Stimulated activated CD8-positive, alpha-beta memory T cell treated with anti-CD3 and anti-CD28 coated beads, Interleukin-15, amount 100 ng/mL, for 48 hours (primary cell): ENCODE measurements around the gene KRT73.
A peak's percentile ranks its signal among the peaks of the same experiment; 100 is the strongest.
"Not testable (repeated sequence)": the region's sequence is repeated elsewhere in the genome, so short reads cannot be mapped to it uniquely, and the experiment has no call there.

ENCODE experiments used
- DNase-seq, 2 donors: peaks; one replicate each; pipeline ENCODE4 v3.0.0-alpha.2; 2020; ENCODE audit warnings: low read depth in 2 of 2

The KRT73 gene

DNA sequence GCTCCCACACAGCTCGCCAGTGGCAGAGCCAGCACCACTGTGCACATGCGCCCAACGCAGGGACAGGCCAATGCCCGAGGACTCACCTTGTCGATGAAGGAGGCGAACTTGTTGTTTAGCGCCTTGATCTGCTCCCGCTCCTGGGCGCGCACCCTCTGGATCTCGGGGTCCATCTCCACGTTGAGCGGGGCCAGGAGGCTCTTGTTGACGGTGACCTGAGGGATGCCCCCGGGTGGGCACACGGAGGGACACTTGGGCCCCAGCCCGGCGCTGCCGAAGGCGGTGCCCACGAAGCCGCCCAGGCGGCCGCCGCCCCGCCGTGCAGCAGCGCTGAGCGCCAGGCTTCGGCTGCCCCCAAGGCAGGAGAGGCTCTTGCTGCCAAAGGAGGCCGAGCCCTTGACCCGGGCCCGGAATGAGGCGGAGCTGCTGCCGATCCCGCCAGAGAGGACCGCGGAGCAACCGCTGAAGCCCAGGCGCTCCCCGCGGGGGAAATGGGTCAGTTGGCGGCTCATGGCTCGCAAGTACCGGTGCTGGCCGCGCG, 17.3 kb downstream of the KRT73 start, which contains the start of gene KRT72:
TSS of gene KRT72 (minus strand) at position 523 of the 541 bp plus-strand sequence. CDS start at position 512, 11 bp downstream.
- DNase-seq, result no peak

DNA sequence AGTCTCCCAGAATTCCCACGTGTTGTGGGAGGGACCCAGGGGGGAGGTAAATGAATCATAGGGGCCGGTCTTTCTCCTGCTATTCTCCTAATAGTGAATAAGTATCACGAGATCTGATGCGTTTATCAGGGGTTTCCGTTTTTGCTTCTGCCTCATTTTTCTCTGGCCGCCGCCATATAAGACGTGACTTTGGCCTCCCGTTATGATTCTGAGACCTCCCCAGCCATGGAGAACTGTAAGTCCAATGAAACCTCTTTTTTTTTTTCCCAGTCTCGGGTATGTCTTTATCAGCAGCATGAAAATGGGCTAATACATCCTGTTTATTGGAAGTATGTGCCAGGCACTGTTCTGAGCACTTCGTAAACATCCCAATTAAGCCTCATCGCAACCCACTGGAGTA, 17.9 kb downstream of the KRT73 start:
- no peak for DNase-seq

DNA sequence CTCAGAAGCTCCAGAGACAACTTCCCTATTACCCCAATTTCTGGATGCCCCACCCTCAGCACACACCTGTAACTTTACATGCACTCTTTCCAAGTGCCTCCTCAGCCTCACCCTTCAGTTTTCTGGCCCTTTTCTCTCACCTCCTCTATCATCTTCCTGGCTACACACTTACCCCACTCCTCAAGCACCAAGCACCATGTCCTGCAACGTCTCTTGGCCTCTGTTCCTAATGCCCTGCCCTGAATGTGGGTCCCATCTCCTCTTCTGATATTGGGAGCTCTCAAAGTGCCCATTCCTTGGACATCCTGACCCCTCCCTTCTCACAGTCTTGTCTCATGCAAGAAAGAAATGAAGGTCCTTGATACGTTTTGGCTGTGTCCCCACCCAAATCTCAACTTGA, 18.3 kb downstream of the KRT73 start:
- DNase-seq, result no peak

DNA sequence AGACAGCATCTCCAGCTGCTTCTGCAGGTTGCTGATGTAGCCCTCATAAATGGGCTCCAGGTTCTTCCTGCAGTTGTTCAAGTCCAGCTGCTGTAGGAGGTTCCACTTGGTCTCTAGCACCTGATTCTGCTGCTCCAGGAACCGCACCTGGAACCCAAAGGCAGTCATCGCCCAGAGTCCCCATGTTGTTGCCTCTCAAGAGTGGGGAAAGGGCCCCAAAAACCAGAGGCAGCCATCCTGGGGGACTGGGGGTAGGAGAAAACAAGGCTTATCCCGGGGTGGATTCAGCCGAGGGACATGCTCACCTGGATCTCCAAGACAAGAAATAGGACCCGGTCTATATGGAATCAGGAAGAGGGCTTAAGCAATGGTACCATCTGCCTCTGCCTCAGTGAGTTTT, 19.4 kb downstream of the KRT73 start:
- no peak for DNase-seq

DNA sequence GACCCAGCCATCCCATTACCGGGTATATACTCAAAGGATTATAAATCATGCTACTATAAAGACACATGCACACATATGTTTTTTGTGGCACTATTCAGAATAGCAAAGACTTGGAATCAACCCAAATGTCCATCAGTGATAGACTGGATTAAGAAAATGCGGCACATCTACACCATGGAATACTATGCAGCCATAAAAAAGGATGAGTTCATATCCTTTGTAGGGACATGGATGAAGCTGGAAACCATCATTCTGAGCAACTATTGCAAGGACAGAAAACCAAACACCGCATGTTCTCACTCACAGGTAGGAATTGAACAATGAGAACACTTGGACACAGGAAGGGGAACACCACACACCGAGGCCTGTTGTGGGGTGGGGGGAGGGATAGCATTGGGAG, 24.1 kb downstream of the KRT73 start:
- not testable (repeated sequence) for DNase-seq

DNA sequence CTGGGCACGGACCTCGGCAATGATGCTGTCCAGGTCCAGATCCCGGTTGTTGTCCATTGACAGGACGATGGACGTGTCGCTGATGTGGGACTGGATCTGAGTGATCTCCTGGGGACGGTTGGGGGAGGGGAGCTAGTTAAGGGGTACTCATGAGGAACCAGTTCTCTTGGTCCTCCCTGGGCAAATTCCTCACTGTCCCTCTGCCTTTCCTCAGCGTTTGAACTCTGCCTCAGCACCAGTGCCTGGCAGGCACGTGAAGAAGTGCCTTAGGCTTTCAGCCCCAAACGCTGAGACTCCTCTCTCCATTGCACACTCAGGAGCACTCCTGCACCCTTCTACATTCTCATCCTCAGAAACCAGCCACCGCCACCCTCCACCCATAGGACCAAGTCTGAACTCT, 26.8 kb downstream of the KRT73 start:
- no peak for DNase-seq

DNA sequence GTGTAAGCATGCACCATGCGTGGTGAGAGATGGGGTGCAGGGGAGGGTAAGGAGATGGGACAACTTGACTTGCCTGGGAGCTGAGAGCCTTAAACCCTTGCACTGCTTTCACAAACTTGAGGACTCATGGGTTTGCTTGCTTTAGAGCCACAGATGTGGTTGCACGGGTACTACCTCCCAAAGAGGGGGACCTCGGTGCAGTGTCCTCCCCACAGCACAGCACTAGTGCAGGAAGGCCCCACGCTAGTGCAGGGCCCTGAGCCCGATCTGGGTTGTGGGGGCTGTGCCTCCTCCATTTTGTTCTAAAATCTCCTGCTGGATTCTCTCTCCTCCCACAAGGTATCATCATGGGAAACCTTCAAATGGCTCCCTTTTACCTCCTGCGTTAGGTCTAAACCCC, 28.3 kb downstream of the KRT73 start:
- DNase-seq, result no peak

DNA sequence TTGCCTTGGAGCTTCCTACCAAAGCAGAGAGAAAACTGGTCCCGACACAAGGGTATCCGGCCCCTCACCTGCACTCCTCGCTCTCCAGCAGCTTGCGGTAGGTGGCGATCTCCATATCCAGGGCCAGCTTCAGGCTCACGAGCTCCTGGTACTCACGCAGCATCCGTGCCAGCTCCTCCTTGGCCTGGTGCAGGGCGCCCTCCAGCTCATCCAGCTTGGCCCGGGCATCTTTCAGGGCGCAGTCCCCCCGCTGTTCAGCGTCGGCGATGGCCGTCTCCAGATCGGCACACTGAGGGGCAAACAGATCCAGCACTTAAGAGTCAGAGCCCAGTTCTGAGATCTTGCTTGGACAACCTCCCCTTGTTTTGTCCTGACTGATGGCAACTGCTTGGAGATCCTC, 30.8 kb downstream of the KRT73 start:
- no peak for DNase-seq

DNA sequence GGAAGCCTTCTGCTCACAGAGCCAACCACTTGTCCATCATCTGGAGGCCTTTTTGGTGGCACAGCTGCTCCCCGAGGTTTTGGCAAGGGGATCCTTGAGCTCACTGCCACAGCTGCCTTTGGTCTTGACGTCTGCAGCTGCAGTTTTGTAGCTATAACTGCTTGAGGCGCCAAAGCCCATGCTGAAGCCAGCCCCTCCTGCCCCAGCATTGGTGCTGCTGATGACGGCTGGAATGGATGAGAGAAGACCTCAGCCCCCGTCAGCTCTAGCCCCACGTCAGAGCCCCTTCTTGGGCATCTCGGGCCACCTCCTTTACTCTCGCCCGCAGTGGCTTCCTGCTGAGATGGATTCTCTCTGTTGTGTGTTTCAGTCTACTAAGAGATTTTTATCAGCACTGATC, 32.4 kb downstream of the KRT73 start:
- no peak for DNase-seq

DNA sequence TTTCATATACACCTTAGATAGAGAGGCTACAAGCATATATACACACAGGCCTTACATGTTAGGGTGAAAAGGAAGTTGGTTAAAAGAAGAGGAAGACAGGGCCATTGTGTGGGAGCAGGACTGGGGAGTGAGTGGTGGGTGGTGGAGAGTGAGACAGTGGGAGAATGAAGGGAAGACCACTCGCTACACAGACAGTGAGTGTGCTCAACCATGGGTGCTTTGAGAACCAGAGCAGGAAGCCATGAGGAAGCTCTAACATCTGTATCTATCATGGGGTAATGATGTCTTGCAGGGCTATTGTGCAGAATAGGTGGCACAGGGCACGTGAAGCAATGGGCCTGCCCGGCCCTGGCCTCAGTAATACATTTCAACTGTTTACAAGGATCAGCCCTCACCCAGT, 33.3 kb downstream of the KRT73 start:
- DNase-seq, result no peak

DNA sequence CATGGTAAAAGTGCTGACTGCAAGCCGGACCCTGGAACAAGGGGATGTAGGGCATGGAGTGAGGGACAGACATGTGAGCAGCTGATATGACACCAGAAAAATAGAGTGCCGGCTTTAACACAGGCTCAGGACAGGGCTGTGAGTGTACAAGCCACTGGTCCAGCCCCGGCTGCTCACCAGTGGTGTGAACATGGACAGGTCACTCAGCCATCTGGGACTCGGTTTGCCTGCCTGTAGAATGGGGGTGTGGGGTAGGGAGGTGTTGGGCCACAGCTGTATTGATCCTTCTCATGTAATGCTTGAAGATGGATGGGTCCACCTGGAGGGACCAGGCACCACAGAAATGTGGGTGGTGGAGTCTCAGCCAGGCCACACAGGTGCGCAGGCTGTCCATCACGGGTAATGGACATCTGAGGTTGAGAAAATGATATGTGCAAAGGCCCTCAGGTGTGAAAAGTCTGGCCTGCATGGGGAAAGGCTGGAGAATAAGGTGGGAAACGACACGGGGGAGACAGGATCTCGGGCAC, 34.1 kb downstream of the KRT73 start:
- DNase-seq, result no peak

DNA sequence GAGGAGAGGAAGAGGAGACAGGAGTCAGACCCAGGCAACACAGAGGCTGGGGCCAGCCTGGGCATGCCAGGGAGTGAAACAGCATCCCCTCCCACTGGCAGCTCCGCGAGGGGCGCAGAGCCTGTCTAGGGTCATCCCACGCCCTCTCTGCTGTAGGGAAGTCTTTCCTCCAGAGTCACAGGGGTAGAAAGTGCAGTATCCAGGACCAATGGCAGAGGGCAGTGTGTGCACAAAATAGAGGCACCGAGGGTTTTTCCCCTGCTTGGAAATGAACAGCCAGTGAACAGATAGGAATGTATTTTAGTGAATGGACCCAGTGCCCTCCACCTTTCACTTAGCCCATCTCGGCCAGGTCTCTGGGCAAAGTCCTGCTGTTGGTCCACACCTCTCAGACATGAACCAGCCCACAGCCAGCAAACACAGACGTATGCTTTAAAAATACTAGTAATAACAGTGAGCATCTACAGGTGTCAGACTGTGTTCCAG, 35.3 kb downstream of the KRT73 start:
- peak in 1 of 2 donors; percentile 25 for DNase-seq

DNA sequence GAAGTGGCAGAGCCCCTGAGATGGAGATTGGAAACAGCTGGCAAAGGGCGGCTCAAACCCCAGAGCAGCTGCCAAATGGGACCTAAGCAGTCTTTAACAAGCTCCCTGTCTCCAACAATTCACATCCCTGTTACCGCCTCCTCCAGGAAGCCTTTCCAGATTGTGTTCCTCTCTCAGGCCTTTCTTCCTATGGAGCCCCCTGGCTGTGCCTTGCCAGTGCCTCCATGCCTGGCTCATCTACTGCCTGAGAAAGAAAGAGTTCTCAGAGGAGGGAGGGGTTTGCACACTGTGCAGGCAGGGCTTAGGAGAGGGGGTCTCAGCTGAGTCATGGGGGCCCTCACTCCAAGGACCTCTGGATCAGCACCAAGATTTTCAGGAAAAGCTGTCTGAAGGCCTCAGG, 35.9 kb downstream of the KRT73 start:
- no peak for DNase-seq

DNA sequence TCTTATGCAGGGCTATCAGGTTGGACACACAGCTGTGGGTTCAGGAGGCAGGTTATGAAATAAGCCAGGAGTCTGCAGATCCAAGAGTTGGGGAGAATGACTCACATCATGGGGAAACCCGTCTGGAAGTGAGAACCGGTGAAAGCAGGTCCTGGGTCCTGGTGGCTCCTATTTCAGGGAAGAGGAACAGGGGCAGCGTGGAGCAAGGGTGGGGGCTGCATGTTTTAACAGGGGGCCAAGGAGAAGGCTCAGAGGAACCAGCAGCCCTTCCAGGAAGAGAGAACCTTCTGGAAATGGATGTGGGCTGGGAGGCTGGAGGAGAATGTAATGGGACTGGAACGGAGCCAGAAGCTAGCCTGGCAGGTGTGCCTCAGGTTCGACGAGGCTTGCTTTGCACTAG, 36.9 kb downstream of the KRT73 start:
- no peak for DNase-seq

DNA sequence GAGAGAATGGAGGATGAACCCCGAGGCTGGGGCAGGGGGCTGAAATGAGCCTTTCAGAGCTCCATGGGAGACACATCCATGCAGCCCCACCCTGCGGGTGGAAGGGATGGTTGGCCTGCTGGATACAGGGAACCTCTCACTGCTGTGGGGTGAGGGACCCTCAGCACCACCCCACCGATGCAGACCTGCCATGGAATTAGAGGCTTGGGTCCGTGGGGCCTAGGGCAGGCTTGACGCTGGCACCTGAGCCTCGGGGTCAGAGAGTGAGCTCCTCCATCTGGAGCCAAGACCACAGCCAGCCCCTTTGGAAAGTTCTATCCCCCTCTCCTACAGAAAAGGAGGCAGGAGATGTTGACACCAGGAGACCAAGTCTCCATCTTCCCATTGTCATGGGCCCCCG, 37.3 kb downstream of the KRT73 start:
- no peak for DNase-seq

DNA sequence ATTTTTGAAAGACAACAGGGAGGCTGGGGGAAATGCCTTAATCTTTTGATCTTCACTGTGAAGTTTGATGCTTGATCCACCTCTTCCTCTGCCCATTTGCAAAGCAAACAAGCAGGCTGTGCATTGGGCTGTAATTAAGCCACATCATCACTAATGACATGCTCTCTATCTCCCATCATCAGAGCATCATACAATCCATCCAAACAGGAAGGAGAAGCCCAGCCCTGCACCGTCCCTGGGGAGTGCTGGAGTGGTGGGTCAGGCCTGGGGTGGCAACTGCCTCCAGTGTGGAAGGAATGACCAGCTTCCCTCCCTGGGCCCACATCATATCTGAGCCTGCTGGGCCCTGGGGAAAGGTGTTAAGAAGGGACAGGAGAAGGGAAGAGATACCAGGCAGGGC, 37.9 kb downstream of the KRT73 start:
- no peak for DNase-seq

DNA sequence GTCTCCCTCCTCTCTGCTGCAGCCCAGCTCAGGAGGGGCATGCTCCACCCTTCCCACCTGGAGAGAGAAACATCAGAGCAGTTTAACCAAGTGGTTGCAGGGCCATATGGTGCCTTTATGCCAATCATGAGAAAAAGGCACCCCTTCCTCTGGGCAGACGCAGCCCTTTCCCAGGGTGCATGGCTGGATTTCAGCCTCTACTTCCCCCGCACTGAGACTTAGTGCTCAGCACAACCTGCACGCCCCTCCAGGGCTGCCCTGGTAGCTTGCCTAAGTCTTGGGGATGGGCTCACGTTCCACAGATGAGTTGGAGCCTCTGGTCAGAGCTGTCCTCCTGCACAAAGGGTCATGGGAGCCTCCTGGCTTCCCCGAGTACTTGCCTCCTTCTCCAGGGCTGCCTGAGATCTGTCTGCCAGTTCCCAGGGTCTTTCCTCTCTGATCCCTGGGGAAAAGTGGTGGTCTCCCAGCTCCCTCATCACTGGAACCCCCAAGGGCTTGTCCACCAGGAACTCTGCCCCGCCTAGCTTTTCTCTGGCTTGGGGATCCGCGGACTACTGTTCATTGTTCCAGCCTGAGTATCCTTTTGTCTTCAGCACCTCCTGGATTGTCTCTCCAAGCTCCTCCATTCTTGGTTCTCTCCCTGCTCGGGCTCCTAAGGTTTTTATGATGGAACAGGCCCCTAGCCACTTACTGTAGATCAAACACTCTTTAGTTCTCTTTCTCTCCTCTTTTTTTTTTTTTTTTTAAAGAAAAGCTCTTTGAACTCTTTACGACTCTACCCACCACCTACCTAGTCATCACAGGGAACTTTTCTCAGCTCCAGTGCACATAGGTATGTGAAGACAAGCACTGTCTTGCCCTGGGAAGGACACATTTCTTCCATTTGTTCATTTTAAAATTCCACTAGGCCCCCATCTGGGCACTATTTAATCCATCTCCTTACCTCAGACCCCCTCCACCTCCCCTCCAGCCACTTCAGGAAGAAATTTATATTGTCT, 38.6 kb downstream of the KRT73 start:
- no peak for DNase-seq

DNA sequence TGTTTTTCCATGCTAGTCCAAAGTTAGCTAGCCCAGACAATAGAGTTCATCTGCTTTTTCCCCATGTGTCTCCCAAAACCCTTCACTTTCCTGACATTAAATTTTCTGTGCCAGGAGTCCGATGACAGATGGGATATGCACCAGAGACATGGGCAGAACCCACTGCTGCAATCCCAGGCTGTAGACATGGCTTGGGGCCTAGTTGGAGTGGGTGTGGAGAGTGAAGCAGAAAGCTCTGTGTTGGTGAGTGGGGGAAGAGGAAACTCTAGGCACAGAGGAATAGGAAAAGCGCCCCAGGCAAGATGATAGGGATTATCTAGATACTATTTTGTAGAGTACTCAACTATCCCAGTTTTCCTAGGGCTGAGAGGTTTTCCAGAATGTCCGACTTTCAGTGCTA, 39.9 kb downstream of the KRT73 start:
- no peak for DNase-seq

DNA sequence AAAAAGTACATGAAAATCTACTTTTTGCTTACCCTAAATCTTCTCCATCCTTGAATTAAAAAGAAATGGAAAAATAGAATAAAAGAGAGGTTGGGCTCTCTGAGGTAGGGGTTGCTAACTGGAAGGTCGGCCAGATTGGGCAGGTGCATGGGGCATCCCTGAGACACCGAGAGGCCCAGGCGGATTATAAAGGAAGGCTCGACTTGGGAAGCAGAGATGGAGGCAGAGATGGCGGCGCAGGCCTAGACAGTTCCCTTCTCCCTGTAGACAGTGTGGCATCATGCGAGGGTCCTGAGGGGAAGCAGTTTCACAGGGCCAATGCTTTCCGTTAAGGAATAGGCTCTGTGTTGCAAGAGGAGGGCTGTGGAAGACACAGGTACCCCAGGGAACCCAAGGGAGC, 41.0 kb downstream of the KRT73 start:
- DNase-seq, result no peak

DNA sequence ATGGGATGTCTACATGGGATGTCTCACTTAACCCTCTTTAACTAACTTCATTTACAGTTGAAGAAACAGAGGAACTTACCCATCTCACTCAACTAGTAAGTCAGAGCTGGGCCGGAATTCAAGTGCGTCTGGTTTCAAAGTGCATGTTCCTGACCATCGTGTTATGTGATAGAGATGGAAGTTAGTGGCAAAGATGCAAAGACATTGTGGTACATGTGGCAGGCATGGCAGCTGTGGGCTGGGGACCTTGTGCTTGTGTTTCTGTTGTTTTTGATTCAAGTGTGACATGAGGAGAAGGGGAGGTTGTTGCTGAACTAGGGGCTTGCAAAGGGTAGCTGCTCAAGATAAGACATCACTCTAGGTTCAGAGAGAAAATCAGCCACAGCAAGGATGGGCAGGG, 42.4 kb downstream of the KRT73 start:
- DNase-seq, result no peak

DNA sequence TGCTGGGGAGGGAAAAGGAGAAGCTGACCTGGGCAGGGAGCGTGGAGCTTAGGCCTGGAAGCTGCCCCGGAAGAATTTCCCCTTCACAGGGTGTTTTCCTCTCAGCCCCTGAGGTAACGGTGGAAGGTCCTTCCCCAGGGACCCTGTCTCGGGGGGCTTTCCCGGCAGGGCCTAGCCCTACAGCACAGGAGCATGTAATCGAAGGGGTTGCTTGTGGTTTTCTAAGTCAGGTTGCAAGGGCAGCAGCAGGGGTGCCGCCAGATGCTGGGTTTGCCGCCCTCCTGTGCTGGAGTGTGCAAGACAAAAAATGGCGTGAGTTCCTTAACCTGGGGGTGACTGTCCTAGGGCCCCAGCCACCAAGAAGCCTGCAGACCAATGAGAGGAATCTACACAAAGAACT, 43.1 kb downstream of the KRT73 start:
- DNase-seq, result no peak

DNA sequence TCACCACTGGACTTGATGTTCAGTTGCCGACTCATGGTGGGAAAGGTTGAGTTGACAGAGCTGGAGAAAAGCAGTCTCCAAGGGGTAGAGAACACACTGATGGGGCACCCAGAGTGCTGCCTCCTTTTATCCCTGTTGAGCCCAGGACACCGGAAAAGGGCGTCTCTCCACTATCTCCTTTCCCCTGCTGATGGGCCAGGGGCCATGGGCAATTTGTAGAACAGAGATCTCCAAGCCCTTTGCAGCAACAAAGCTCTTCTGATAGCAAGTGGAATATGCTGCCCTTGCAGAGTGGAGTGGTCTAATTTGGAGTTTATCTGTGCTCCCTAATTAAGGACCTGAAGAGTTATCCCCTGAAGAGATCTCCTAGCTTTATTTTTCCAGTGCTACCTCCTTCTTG, 44.6 kb downstream of the KRT73 start, which contains the start of gene KRT74:
TSS of gene KRT74 (minus strand) at position 101 of the 400 bp plus-strand sequence. CDS start at position 35, 66 bp downstream.
- no peak for DNase-seq

DNA sequence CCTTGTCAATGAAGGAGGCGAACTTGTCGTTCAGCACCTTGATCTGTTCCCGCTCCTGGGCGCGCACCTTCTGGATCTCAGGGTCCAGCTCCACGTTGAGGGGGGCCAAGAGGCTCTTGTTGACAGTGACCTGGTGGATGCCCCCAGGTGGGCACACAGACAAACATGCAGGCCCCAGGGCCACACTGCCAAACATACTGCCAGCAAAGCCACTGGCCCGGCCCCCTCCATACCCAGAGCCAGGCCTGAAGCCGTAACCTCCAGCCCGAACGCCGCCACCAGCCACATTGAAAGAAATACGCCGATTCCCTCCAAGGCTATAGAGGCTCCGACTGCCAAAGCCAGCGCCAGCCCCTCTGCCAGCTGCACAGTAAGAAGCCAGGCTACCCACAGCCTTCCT, 45.1 kb downstream of the KRT73 start:
- no peak for DNase-seq
